Dedifferentiated amniotic fluid mesenchymal stem cell (primary cell): ENCODE measurements around the gene G6PC1.
A peak's percentile ranks its signal among the peaks of the same experiment; 100 is the strongest.
"Not testable (repeated sequence)": the region's sequence is repeated elsewhere in the genome, so short reads cannot be mapped to it uniquely, and the experiment has no call there.

Experiments used
- DNase-seq: peaks from one replicate; pipeline ENCODE4 v3.0.0-alpha.2; 2016; ENCODE audit errors: extremely low spot score

The G6PC1 gene

GRCh38 chr17:42901535-42902229 is 1.1 kb downstream of the G6PC1 start:
- no peak for DNase-seq

DNA sequence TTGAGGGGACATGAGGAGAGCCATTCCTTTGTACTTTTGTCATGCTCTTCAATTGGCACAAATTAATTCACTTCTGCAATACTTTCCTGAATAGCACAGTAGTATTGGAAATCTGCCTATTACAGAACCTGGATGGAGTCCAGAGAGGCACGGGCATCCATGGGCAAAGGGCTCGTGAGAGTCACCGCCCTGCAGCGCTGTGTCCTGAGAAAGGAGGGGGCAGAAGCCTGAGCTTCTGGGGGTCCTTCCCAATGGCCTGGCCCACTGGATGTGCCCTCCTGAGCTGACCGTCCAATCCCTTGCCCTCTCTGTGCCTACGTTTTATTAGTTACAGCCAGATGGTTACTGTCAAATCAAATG is 3.5 kb downstream of the G6PC1 start:
- no peak for DNase-seq

- no peak for DNase-seq
These were observed 6.3 kb downstream of the G6PC1 start for GRCh38 chr17:42906772-42907446.

- DNase-seq, result no peak
These were observed 8.5 kb downstream of the G6PC1 start for GRCh38 chr17:42908872-42909700.

- DNase-seq, result no peak
These were observed 12.9 kb downstream of the G6PC1 start for GRCh38 chr17:42913522-42913921.

DNA sequence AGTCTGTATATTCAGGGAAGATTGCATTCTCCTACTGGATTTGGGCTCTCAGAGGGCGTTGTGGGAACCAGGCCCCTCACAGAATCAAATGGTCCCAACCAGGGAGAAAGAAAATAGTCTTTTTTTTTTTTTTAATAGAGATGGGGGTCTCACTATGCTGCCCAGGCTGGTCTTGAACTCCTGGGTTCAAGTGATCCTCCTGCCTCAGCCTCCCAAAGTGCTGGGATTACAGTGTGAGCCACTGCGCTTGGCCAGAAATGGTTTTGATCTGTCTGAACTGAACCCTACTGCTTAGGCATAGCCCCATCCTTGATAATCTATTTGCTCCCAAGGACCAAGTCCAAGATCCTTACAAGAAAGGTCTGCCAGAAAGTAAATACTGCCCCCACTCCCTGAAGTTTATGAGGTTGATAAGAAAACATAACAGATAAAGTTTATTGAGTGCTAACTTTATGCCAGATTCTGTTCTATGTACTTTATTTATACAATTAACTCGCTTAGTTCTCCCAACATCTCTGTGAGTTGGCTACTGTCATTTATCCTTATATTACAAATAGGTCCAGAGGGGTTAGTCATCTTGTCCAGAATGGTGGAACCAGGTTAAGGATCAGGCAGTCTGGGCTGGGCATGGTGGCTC is 13.5 kb downstream of the G6PC1 start:
- DNase-seq, result no peak

GRCh38 chr17:42915288-42915687 is 14.7 kb downstream of the G6PC1 start:
- DNase-seq, result not testable (repeated sequence)

DNA sequence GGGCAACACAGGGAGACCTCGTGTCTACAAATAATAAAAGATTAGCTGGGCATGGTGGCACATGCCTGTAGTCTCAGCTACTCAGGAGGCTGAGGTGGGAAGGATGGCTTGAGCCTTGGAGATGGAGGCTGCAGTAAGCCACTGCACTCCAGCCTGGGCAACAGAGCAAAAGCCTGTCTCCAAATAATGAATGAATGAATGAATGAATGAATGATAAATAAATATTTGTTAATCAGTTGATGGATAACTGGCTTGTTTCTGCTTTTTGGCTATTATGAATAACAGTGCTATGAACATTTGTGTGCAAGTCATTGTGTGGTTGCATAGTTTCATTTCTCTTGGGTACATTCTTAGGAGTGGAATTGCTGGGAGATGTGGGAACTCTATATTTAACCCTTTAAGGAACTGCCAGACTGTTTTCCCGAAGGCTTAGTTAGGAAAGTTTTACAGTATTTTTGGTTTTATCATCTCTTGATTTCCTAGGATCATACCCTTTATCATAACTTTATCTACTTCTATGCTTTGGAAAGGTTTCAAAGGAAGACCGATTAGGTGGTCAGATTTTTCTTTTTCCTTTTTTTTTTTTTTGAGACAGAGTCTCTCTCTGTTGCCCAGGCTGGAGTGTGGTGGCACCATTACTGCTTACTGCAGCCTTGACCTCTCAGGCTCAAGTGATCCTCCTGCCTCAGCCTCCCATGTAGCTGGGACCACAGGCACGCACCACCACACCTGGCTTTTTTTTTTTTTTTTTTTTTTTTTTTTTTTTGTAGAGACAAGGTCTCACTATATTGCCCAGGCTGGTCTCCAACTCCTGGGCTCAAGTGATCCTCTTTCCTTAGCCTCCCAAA is 16.0 kb downstream of the G6PC1 start:
- DNase-seq, result not testable (repeated sequence)

GRCh38 chr17:42917236-42917603 is 16.6 kb downstream of the G6PC1 start:
- no peak for DNase-seq

DNA sequence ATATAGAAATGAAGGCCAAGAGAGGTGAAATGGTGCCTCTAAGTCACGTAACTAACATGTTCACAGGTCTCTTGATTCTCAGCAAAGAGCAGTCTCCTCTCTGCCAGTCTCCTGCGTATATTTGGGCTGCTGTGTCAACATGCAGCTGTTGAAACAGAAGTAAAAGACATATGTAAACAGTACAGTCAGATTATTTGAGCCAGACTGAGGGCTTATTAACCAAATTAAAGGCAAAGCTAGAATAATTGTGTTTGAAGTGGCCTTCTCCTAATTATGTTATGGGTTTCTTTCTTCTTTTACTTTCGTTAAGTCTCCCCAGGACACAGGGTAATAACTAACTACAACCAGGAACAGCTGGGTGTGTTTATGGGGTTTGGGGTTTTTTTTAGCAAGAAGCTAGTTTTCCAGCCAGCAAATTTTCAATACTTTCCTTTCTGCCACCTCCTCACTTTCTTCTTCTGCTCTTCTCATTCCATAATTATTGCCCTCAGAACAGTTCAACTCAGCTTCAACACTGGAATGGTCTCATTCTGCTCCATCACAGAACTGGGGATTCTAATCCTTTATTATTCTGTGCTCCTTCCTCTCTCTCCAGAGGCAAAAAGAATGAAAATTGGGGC is 18.4 kb downstream of the G6PC1 start:
- no peak for DNase-seq

GRCh38 chr17:42919522-42920077 is 19.0 kb downstream of the G6PC1 start:
- not testable (repeated sequence) for DNase-seq

- DNase-seq, result no peak
These were observed 19.7 kb downstream of the G6PC1 start for GRCh38 chr17:42920106-42920900.

DNA sequence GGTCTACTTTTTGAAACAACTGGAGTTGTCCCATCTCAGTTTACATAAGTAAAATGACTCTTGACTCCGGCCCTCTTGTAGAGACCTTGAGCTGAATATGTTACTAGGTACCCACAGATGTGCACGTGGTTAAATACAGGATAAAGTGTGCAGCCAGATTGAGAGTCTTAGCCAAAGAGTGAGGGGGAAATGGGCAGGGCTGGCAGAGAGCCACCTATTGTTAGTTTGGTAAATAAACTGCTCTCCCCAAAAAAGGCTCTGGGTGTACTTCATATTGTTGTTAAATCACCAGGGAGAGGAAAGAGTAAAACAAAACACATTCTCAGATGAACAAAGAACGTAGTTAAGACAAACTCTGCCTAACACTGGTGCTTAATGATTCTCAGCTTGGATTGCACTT is 20.3 kb downstream of the G6PC1 start:
- no peak for DNase-seq

DNA sequence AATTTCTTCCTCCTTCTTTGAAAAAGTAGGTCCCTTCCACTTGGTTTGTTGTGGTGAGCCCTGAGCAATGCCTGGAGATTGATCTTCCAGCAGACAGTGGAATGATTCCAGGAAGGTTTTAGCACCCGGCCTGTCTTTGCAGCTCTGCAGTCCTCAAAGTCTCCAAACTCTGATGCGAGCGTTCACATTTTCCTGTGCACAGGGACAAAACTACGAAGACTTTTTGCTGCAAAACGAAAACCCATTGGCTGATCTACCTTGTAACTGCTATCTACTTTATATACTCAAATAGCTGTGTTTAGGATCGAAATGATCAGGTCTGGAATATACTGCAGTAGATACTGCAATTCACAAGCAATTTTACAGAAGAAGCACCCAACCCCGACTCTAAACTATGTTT is 21.7 kb downstream of the G6PC1 start:
- no peak for DNase-seq

GRCh38 chr17:42923472-42923871 is 22.9 kb downstream of the G6PC1 start:
- DNase-seq, result not testable (repeated sequence)

DNA sequence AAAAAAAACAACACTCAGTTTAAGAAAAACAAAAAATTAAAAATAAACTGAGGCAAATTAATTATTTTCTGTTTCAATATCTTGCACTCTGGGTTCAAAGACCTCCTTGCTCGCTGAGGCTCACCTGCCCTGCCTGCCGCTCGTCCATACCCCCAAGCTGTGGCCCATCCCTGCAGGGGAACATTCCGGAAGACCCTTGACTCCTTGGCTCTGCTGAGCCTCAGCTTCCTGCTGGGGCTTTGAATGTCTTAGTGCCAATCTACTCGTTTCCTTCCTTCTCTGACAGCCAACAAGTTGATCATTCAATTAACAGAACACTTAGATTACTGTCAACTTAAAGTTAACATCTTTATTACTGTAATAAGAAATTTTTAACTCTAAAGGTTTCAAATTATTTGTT is 24.3 kb downstream of the G6PC1 start:
- DNase-seq, result no peak

- DNase-seq, result peak; percentile 46
These were observed 28.3 kb downstream of the G6PC1 start for GRCh38 chr17:42928714-42929496.

DNA sequence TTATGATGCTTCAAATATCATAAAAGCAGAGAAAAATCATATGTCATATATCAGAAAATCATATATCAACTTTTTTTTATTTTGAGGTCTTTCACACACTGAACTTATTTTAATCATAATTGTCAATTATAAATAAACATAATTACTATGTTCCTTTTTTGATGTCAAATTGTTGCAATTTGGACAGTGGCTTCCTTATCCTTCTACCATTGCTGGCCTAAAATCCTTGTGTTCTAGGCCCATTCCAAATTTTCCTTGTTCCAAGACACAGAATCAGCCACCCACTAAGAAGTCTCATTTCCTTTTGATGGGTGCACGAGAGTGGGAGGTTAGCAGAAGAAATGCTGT is 28.9 kb downstream of the G6PC1 start:
- no peak for DNase-seq
